HTERT RPE-1 (cell line): Measurements from ENCODE around the gene SLITRK1.

ENCODE experiments used
- in situ Hi-C: fragments of 300-500 bp; cut with MboI; formaldehyde crosslinking; loops from 4 replicates; pipeline ENCODE4 v1.14.3; 2020; ENCODE audit warnings: low sequenced_read_pairs

The SLITRK1 gene

GRCh38 chr13:83867708-83868107 lies 14.6 kb downstream of the SLITRK1 start:
- in situ Hi-C loops, result no loop called here

DNA sequence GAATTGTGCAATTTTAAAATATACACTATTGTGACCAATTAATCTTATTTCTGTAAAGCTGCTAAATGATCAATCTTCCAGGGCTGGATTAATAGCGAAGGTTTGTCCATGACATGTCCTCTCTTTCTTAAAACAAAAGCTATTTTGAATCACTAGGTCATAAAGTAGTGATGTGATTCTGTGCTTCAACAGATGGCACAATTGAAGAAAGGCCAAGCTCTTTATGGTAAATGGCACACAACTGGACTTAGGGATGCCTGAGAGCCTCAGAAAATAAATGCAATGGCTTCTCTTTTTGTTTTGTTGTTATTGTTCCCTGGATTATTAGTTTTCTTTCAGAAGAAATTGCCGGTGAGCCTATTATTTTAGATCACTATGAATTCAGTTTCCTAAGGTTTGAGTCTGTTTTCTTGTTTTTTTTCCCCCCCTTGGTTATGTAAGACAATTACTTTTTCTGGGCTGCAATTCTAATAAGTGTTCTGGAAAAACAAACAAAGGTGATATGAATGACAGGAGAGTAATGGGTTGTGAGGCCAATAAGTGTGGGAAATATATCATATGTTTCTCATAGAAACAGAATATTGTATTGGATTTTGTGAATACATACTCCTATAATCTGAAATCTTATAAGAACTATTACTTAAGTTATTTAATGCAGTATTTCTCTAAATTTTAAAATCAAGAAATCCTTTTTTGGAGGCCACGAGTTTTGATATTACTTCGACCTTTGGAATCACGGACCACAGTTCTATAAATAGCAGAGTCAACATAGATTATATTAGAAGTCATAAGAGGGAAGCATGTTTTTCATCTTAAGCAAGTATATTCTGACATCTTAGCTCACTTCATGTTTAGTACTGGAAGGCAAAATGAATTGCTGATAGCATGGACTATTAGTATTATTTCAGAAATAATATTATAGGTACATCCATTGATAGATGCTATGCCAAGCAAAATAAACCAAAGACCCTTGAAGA lies 16.8 kb downstream of the SLITRK1 start:
- in situ Hi-C loops, result no loop called here

DNA sequence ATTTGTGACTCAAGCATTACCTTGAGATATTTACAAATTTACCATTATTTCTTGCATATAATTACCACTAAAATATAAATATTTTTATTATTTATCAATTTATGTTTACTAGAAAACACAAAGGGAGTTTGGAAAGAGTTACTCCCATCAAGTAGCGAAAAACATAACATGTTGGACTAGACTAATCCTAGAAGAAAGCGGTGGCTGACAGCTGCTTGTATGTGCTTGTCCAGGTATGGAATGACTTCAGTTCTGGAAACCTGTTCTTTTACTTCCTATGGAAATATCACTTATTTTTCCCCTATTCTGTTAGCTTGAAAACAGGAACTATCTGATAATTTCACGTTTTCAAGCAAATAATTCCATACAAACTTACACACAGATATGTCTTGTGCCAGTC lies 28.5 kb downstream of the SLITRK1 start:
- in situ Hi-C loops, result no loop called here

- in situ Hi-C loops, result no loop called here
Measured at GRCh38 chr13:83845106-83845505, 37.2 kb downstream of the SLITRK1 start.

DNA sequence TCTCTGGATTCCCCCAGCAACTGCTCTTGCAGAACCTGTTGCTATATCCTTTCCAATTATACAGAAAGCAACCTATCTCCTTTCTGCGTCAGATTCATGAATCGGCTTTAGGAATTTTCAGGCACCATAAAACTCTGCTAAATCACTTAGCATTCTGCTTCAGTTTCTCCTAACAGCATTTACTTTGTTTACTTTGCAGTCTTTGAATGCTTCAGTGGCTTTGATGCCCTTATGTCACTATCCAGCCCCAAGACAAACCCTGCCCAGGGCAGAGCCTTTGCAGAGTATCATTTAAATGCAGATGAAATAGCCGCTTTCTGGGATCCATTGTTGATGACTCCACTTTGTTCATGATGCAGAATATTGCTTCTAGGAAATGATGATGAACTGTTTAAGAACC lies 43.1 kb downstream of the SLITRK1 start:
- in situ Hi-C loops, result no loop called here

DNA sequence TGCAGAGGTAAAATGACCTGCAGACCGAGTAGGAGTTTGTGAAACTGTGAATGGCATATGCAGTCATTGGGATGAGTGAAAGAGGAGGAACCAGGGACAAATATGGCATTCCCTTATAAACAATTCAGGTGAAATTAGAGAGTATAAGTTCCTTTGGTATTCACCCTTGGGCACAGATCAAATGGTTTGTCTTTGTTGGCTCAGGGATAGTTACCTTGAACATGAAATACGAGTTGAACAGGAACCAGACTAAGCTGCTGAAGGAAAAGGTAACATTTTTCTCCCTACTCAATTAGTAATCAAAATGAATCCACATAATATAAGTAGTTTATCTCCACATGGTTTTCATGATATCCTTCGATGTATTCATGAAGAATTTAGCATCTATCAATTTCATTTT lies 50.5 kb downstream of the SLITRK1 start:
- in situ Hi-C loops, result no loop called here

- in situ Hi-C loops, result no loop called here
Measured at GRCh38 chr13:83829810-83830209, 52.5 kb downstream of the SLITRK1 start.

GRCh38 chr13:83827338-83827737 lies 54.9 kb downstream of the SLITRK1 start:
- in situ Hi-C loops, result no loop called here
